Dermis microvascular lymphatic vessel endothelial cell (primary cell): ENCODE measurements around the gene ARF1. TPM values are rescaled to one million over a fixed set of nuclear protein-coding genes. Genes with fewer than 3 reads are reported as not detected.
"Not testable (repeated sequence)": the region's sequence is repeated elsewhere in the genome, so short reads cannot be mapped to it uniquely, and the experiment has no call there.

ENCODE experiments used
- DNase-seq, 2 donors: peaks; one replicate each; pipeline versions ENCODE4 v3.0.0 to v3.0.0-alpha.2; 2010; ENCODE audit warnings: low read depth in 2 of 2
- total RNA-seq: library from RNA; depleted of rRNA; stranded (reverse); fragments of >200 nt; gene quantifications from 2 replicates; pipeline ENCODE4 v1.2.1, GENCODE V29; 2014

ARF1 gene
- total RNA-seq, 1 donor from 2014 or later: 219 TPM

- DNase-seq: peak in 1 of 2 donors; percentile 66
Measured at GRCh38 chr1:228101994-228102790, 19.7 kb downstream of the ARF1 start.

- peak; percentile 83 to 93 for DNase-seq
Measured at GRCh38 chr1:228102791-228103620, 20.5 kb downstream of the ARF1 start, which contains the start of gene C1orf35. TSS of gene C1orf35 (minus strand) at chr1:228103325. CDS start at chr1:228103227, 98 bp downstream.

GRCh38 chr1:228104526-228105269 lies 22.2 kb downstream of the ARF1 start:
- no peak for DNase-seq

- DNase-seq: no peak
Measured at GRCh38 chr1:228105270-228105995, 22.9 kb downstream of the ARF1 start.

- DNase-seq: no peak
Measured at GRCh38 chr1:228105996-228106799, 23.7 kb downstream of the ARF1 start.

- no peak for DNase-seq
Measured at GRCh38 chr1:228106800-228107054, 24.2 kb downstream of the ARF1 start.

- no peak for DNase-seq
Measured at GRCh38 chr1:228107636-228108035, 25.1 kb downstream of the ARF1 start.

- DNase-seq: no peak
Measured at GRCh38 chr1:228108055-228108690, 25.7 kb downstream of the ARF1 start.

GRCh38 chr1:228108742-228109072 lies 26.2 kb downstream of the ARF1 start:
- DNase-seq: no peak

- DNase-seq: peak; percentile 91 to 97
Measured at GRCh38 chr1:228109073-228109961, 26.8 kb downstream of the ARF1 start, which contains the start of gene MRPL55. TSS of gene MRPL55 (minus strand) at chr1:228109299. CDS start at chr1:228108260, 1,039 bp downstream.

GRCh38 chr1:228109962-228110488 lies 27.5 kb downstream of the ARF1 start:
- peak; percentile 67 to 80 for DNase-seq

GRCh38 chr1:228110556-228110955 lies 28.0 kb downstream of the ARF1 start:
- no peak for DNase-seq

- DNase-seq: not testable (repeated sequence)
Measured at GRCh38 chr1:228111315-228111714, 28.8 kb downstream of the ARF1 start.

- no peak for DNase-seq
Measured at GRCh38 chr1:228112167-228112566, 29.7 kb downstream of the ARF1 start.

GRCh38 chr1:228112617-228113016 lies 30.1 kb downstream of the ARF1 start:
- DNase-seq: no peak

- DNase-seq: no peak
Measured at GRCh38 chr1:228114827-228115226, 32.3 kb downstream of the ARF1 start.

GRCh38 chr1:228117335-228117734 lies 34.8 kb downstream of the ARF1 start:
- no peak for DNase-seq

GRCh38 chr1:228118040-228118439 lies 35.5 kb downstream of the ARF1 start:
- DNase-seq: no peak

- DNase-seq: no peak
Measured at GRCh38 chr1:228120351-228120750, 37.8 kb downstream of the ARF1 start.
